Upper lobe of left lung (tissue), 6 donors: ENCODE measurements around the gene ZACN. TPM values are rescaled to one million over a fixed set of nuclear protein-coding genes. Genes with fewer than 3 reads are reported as not detected.
"Not testable (repeated sequence)": the region's sequence is repeated elsewhere in the genome, so short reads cannot be mapped to it uniquely, and the experiment has no call there.

Experiments used
- ATAC-seq, 2 donors: fragments of 200-7000 bp; cut with Tn5 transposase; one replicate each; pipeline ENCODE4 v1.9.1; 2022; ENCODE audit warnings: mild to moderate bottlenecking in 2 of 2, moderate library complexity in 2 of 2; ENCODE audit not compliant: low FRiP score in 2 of 2
- DNase-seq, 2 donors: peaks; one replicate each; pipeline ENCODE4 v3.0.0-alpha.2; 2019 to 2020
- H3K27ac ChIP-seq, 4 donors: fragments of 200-600 bp; sonication (generic); one replicate each; pipeline ENCODE4 v1.5.1; 2016 to 2019
- H3K27me3 ChIP-seq, 4 donors: fragments of 200-600 bp; sonication (generic); one replicate each; pipeline ENCODE4 v1.5.1; 2017 to 2019
- H3K36me3 ChIP-seq, 4 donors: fragments of 200-600 bp; sonication (generic); one replicate each; pipeline ENCODE4 v1.5.1; 2016 to 2019
- H3K4me1 ChIP-seq, 4 donors: fragments of 200-600 bp; sonication (generic); one replicate each; pipeline ENCODE4 v1.5.1; 2018 to 2019
- H3K4me3 ChIP-seq, 4 donors: fragments of 200-600 bp; sonication (generic); one replicate each; pipeline ENCODE4 v1.5.1; 2017 to 2019; ENCODE audit warnings: mild to moderate bottlenecking in 2 of 4, moderate library complexity in 1 of 4
- H3K9me3 ChIP-seq, 4 donors: fragments of 200-600 bp; sonication (generic); one replicate each; pipeline ENCODE4 v1.5.1; 2018 to 2019
- CTCF ChIP-seq, 6 experiments: fragments of 450-650 bp in 4 of 6; fragments of 200-600 bp in 2 of 6; sonication (generic) in 2 of 6; IDR thresholded peaks; one replicate each; pipeline ENCODE4 v1.5.1; 2016 to 2019; ENCODE audit warnings: antibody characterized with exemption in 6 of 6
- EP300 ChIP-seq, 4 donors: sonication (generic); formaldehyde crosslinking; IDR thresholded peaks; one replicate each; pipeline ENCODE4 v1.5.1; 2017; ENCODE audit warnings: antibody characterized with exemption in 4 of 4, control low read depth in 2 of 4
- POLR2A ChIP-seq, 4 donors: fragments of 450-650 bp; IDR thresholded peaks; one replicate each; pipeline ENCODE4 v1.5.1; 2016 to 2017; ENCODE audit warnings: antibody characterized with exemption in 4 of 4, mild to moderate bottlenecking in 2 of 4
- POLR2AphosphoS5 ChIP-seq, 2 donors: sonication (generic); formaldehyde crosslinking; IDR thresholded peaks; one replicate each; pipeline ENCODE4 v1.5.1; 2017; ENCODE audit warnings: antibody characterized with exemption in 2 of 2
- WGBS, 2 donors: methylation state at CpG; one replicate each; pipeline ENCODE4 v1.1.5; 2017 to 2018; 5-methylcytosine and 5-hydroxymethylcytosine counted together
- total RNA-seq, 6 donors: library from RNA; depleted of rRNA in 4 of 6; stranded (reverse); fragments of >200 nt in 4 of 6; gene quantifications; one replicate each; pipeline versions ENCODE4 v1.1.0 to v1.2.1, GENCODE V29; 2016 to 2021
- donor health status: DM: no; HTN: no; CAD: no; lungs with moderate emphysema.
- donor health status: DM: no; HTN: yes; CAD: no; lungs with severe emphysema.

ZACN gene
- total RNA-seq, 6 donors from 2014 or later: not detected

- Histone ChIP-seq H3K27ac (no peak overlapping the region), H3K36me3 (peaks cover 47 to 79% (median 71%) of the 10 kb centered on the region in 4 donors), H3K9me3 (no peaks in the 10 kb centered on the region), H3K27me3 (no peaks in the 10 kb centered on the region), H3K4me1 (peaks cover 0 to 4% (median 0%) of the 10 kb centered on the region in 4 donors), H3K4me3 (no peak overlapping the region)
- no peak for DNase-seq
- no peak for ATAC-seq
- 73 to 95% methylated on average over 6 of the region's 6 CpGs for WGBS, 2 donors
- TF ChIP-seq EP300 (IDR thresholded peaks at IDR 0.05) (no peak), CTCF (IDR thresholded peaks at IDR 0.05) (no peak), POLR2A (IDR thresholded peaks at IDR 0.05) (no peak), POLR2AphosphoS5 (IDR thresholded peaks at IDR 0.05) (no peak)
These were observed 38.6 kb upstream of the ZACN start for GRCh38 chr17:76040376-76040775.

GRCh38 chr17:76042868-76043267 is 36.1 kb upstream of the ZACN start:
- not testable (repeated sequence) for ATAC-seq, H3K4me1 ChIP-seq, H3K27me3 ChIP-seq, H3K4me3 ChIP-seq, H3K9me3 ChIP-seq, H3K27ac ChIP-seq, DNase-seq
- peaks cover 63 to 100% (median 95%) of the 10 kb centered on the region in 4 donors for H3K36me3 ChIP-seq
- WGBS, 2 donors: 89 to 97% methylated on average over 3 of the region's 3 CpGs

- WGBS, 2 donors: 65 to 70% methylated on average over 11 of the region's 11 CpGs
These were observed 34.4 kb upstream of the ZACN start for GRCh38 chr17:76044475-76045007.

GRCh38 chr17:76046064-76046463 is 32.9 kb upstream of the ZACN start:
- H3K4me3 ChIP-seq: no peak overlapping the region
- ATAC-seq: no peak
- DNase-seq: no peak
- TF ChIP-seq POLR2AphosphoS5 (IDR thresholded peaks at IDR 0.05) (no peak), CTCF (IDR thresholded peaks at IDR 0.05) (no peak), EP300 (IDR thresholded peaks at IDR 0.05) (no peak), POLR2A (IDR thresholded peaks at IDR 0.05) (no peak)
- 93% methylated on average over 8 of the region's 8 CpGs for WGBS, 2 donors
- H3K4me1 ChIP-seq: peaks cover 0 to 12% (median 2%) of the 10 kb centered on the region in 4 donors
- no peak overlapping the region for H3K27ac ChIP-seq
- no peaks in the 10 kb centered on the region for H3K27me3 ChIP-seq
- H3K9me3 ChIP-seq: no peaks in the 10 kb centered on the region
- H3K36me3 ChIP-seq: peaks cover 55 to 100% (median 92%) of the 10 kb centered on the region in 4 donors

More at GRCh38 chr17:76044475-76045007, 34.4 kb upstream of the ZACN start:
- H3K27ac ChIP-seq, ATAC-seq, H3K9me3 ChIP-seq, DNase-seq, H3K4me3 ChIP-seq, H3K4me1 ChIP-seq, H3K27me3 ChIP-seq: not testable (repeated sequence)
- H3K36me3 ChIP-seq: peaks cover 63 to 100% (median 98%) of the 10 kb centered on the region in 4 donors

- Histone ChIP-seq H3K27ac (no peak overlapping the region), H3K27me3 (no peaks in the 10 kb centered on the region), H3K9me3 (no peaks in the 10 kb centered on the region), H3K4me1 (peaks cover 0 to 12% (median 7%) of the 10 kb centered on the region in 4 donors), H3K36me3 (peaks cover 47 to 96% (median 79%) of the 10 kb centered on the region in 4 donors), H3K4me3 (no peak overlapping the region)
- WGBS, 2 donors: 85 to 90% methylated on average over 9 of the region's 9 CpGs
- no peak for ATAC-seq
- no peak for DNase-seq
- TF ChIP-seq POLR2AphosphoS5 (IDR thresholded peaks at IDR 0.05) (no peak), POLR2A (IDR thresholded peaks at IDR 0.05) (no peak), CTCF (IDR thresholded peaks at IDR 0.05) (no peak), EP300 (IDR thresholded peaks at IDR 0.05) (no peak)
These were observed 30.9 kb upstream of the ZACN start for GRCh38 chr17:76048025-76048605.

- H3K27ac ChIP-seq: no peak overlapping the region
- H3K4me3 ChIP-seq: no peak overlapping the region
- H3K36me3 ChIP-seq: peaks cover 41 to 96% (median 73%) of the 10 kb centered on the region in 4 donors
- no peak for TF ChIP-seq POLR2AphosphoS5 (IDR thresholded peaks at IDR 0.05)
- TF ChIP-seq CTCF (IDR thresholded peaks at IDR 0.05): no peak
- no peak for TF ChIP-seq EP300 (IDR thresholded peaks at IDR 0.05)
- no peak for TF ChIP-seq POLR2A (IDR thresholded peaks at IDR 0.05)
- WGBS, 2 donors: 74 to 79% methylated on average over 9 of the region's 9 CpGs
- H3K9me3 ChIP-seq: no peaks in the 10 kb centered on the region
- H3K4me1 ChIP-seq: peaks cover 0 to 16% (median 7%) of the 10 kb centered on the region in 4 donors
- ATAC-seq (no peak), DNase-seq (no peak)
- no peaks in the 10 kb centered on the region for H3K27me3 ChIP-seq
These were observed 30.3 kb upstream of the ZACN start for GRCh38 chr17:76048711-76049110.
